A673 (cell line): Measurements from ENCODE around the gene CAPN7. TPM values are rescaled to one million over a fixed set of nuclear protein-coding genes. Genes with fewer than 3 reads are reported as not detected.

Source experiments
- BruUV-seq: library from RNA; stranded (reverse); fragments of 400-500 nt; replicated peaks from 2 replicates; lab custom pipeline; 2021; lab: Mats Ljungman, UMichigan
- CTCF ChIA-PET: fragments of 300-600 bp; sonication (Branson Sonifier 250); formaldehyde crosslinking; loops from one replicate; lab custom pipeline; 2022; ENCODE audit warnings: antibody characterized with exemption; lab: Charles Lee
- POLR2A ChIA-PET: fragments of 300-600 bp; sonication (Branson Sonifier 250); formaldehyde crosslinking; loops from one replicate; lab custom pipeline; 2022; ENCODE audit warnings: antibody characterized with exemption; ENCODE audit not compliant: low non-redundant PET; lab: Charles Lee
- DNase-seq: peaks from one replicate; pipeline ENCODE4 v3.0.0-alpha.2; 2015; ENCODE audit warnings: low spot score
- H3K27ac ChIP-seq: fragments of 200-600 bp; sonication (generic); 2 replicates; pipeline ENCODE4 v1.5.1; 2016; ENCODE audit warnings: mixed run types, low read depth, mild to moderate bottlenecking, mixed read lengths, antibody characterized with exemption, low read length; ENCODE audit not compliant: poor library complexity, severe bottlenecking
- H3K27me3 ChIP-seq: fragments of 200-600 bp; sonication (generic); replicated peaks from 2 replicates; pipeline ENCODE4 v1.6.1; 2017; ENCODE audit warnings: mixed run types, low read depth, mild to moderate bottlenecking, mixed read lengths, antibody characterized with exemption, low read length; ENCODE audit not compliant: insufficient read depth, poor library complexity
- H3K36me3 ChIP-seq: fragments of 200-600 bp; sonication (generic); 2 replicates; pipeline ENCODE4 v1.6.1; 2016; ENCODE audit warnings: mixed run types, mild to moderate bottlenecking, mixed read lengths, antibody characterized with exemption, low read length; ENCODE audit not compliant: insufficient read depth, poor library complexity, severe bottlenecking
- H3K4me1 ChIP-seq: fragments of 200-600 bp; sonication (generic); 2 replicates; pipeline ENCODE4 v1.6.1; 2017; ENCODE audit warnings: mixed run types, mild to moderate bottlenecking, mixed read lengths, antibody characterized with exemption, low read length; ENCODE audit not compliant: insufficient read depth, poor library complexity, severe bottlenecking
- H3K4me3 ChIP-seq: fragments of 200-600 bp; sonication (generic); 2 replicates; pipeline ENCODE4 v1.5.1; 2016; ENCODE audit warnings: low read depth, mixed run types, mild to moderate bottlenecking, mixed read lengths, low read length; ENCODE audit not compliant: poor library complexity, severe bottlenecking
- H3K9me3 ChIP-seq: fragments of 200-600 bp; sonication (generic); 2 replicates; pipeline ENCODE4 v1.6.1; 2016; ENCODE audit warnings: mixed run types, low read depth, mild to moderate bottlenecking, mixed read lengths, antibody characterized with exemption, low read length; ENCODE audit not compliant: poor library complexity, severe bottlenecking
- CTCF ChIP-seq: fragments of 300-800, 200-600 bp; sonication (generic); conservative IDR thresholded peaks from 2 replicates; pipeline ENCODE4 v1.5.1; 2017; ENCODE audit warnings: low read depth, mild to moderate bottlenecking, antibody characterized with exemption, low read length, moderate library complexity, mixed read lengths
- EZH2 ChIP-seq: fragments of 200-600 bp; sonication (generic); IDR thresholded peaks from 2 replicates; pipeline ENCODE4 v1.6.1; 2017; ENCODE audit warnings: borderline replicate concordance, low read depth, mild to moderate bottlenecking, mixed read lengths, antibody characterized with exemption, low read length; ENCODE audit not compliant: poor library complexity, severe bottlenecking
- intact Hi-C: fragments of 100-400 bp; cut with micrococcal nuclease; formaldehyde crosslinking; loops from one replicate; pipeline ENCODE4 v1.10.0; 2022; ENCODE audit not compliant: unreplicated experiment
- total RNA-seq: library from RNA; stranded (reverse); gene quantifications from 2 replicates; pipeline ENCODE4 v1.2.3, GENCODE V29; 2021

Gene CAPN7
- total RNA-seq, 1 experiment from 2014 or later: 38.6 TPM

GRCh38 chr3:15228147-15228546, 22.1 kb downstream of the CAPN7 start:
- Histone ChIP-seq H3K4me3 (no peak overlapping the region), H3K27me3 (no peaks in the 10 kb centered on the region), H3K27ac (no peak overlapping the region), H3K9me3 (no peaks in the 10 kb centered on the region), H3K36me3 (peaks cover 60% of the 10 kb centered on the region), H3K4me1 (no peaks in the 10 kb centered on the region)
- TF ChIP-seq EZH2 (no peak), CTCF (no peak)
- CTCF ChIA-PET: no interaction called here
- no TSS peak for BruUV-seq
- POLR2A ChIA-PET: no interaction called here
- no peak for DNase-seq
- intact Hi-C loops: no loop called here

- H3K27ac ChIP-seq: no peak overlapping the region
- no peaks in the 10 kb centered on the region for H3K9me3 ChIP-seq
- no peaks in the 10 kb centered on the region for H3K27me3 ChIP-seq
- H3K4me1 ChIP-seq: no peaks in the 10 kb centered on the region
- ChIA-PET CTCF (no interaction called here), POLR2A (no interaction called here)
- TF ChIP-seq EZH2 (no peak), CTCF (no peak)
- peaks cover 60% of the 10 kb centered on the region for H3K36me3 ChIP-seq
- intact Hi-C loops: no loop called here
- H3K4me3 ChIP-seq: no peak overlapping the region
- no peak for DNase-seq
- BruUV-seq: no TSS peak
Observed at GRCh38 chr3:15229262-15229661, 23.2 kb downstream of the CAPN7 start.

- peak; percentile 42 for DNase-seq
- H3K9me3 ChIP-seq: no peaks in the 10 kb centered on the region
- ChIA-PET POLR2A (no interaction called here), CTCF (no interaction called here)
- no peaks in the 10 kb centered on the region for H3K27me3 ChIP-seq
- H3K4me1 ChIP-seq: no peaks in the 10 kb centered on the region
- intact Hi-C loops: no loop called here
- H3K27ac ChIP-seq: no peak overlapping the region
- TF ChIP-seq EZH2 (no peak), CTCF (peak; percentile 59)
- BruUV-seq: no TSS peak
- H3K4me3 ChIP-seq: no peak overlapping the region
- peaks cover 48% of the 10 kb centered on the region for H3K36me3 ChIP-seq
Observed at GRCh38 chr3:15241341-15241740, 35.3 kb downstream of the CAPN7 start.
